Stimulated activated CD4-positive, alpha-beta T cell treated with anti-CD3 and anti-CD28 coated beads, Interleukin-1b, Interleukin-23, amount 100 ng/mL, for 24 hours (primary cell): ENCODE results near the gene DENND2A.
"Not testable (repeated sequence)": the region's sequence is repeated elsewhere in the genome, so short reads cannot be mapped to it uniquely, and the experiment has no call there.

Source experiments
- DNase-seq, 4 experiments: peaks; one replicate each; pipeline ENCODE4 v3.0.0-alpha.2; 2020; ENCODE audit warnings: low read depth in 4 of 4, low spot score in 1 of 4

Gene DENND2A

GRCh38 chr7:140640727-140641523 lies at the start of gene DENND2A:
TSS of gene DENND2A (minus strand) at chr7:140640813. CDS start at chr7:140602397, 38,416 bp downstream.
- DNase-seq: no peak

- DNase-seq: no peak
Measured at GRCh38 chr7:140689199-140690152, 48.9 kb upstream of the DENND2A start.

GRCh38 chr7:140688341-140688740 lies 47.7 kb upstream of the DENND2A start:
- no peak for DNase-seq

GRCh38 chr7:140686921-140687320 lies 46.3 kb upstream of the DENND2A start:
- no peak for DNase-seq

- no peak for DNase-seq
Measured at GRCh38 chr7:140685407-140686087, 44.9 kb upstream of the DENND2A start.

GRCh38 chr7:140684066-140684950 lies 43.7 kb upstream of the DENND2A start:
- DNase-seq: no peak

- DNase-seq: no peak
Measured at GRCh38 chr7:140683657-140684056, 43.0 kb upstream of the DENND2A start.

GRCh38 chr7:140681766-140682165 lies 41.2 kb upstream of the DENND2A start:
- no peak for DNase-seq

GRCh38 chr7:140680886-140681285 lies 40.3 kb upstream of the DENND2A start:
- no peak for DNase-seq

- DNase-seq: no peak
Measured at GRCh38 chr7:140679186-140679585, 38.6 kb upstream of the DENND2A start.

- no peak for DNase-seq
Measured at GRCh38 chr7:140678816-140679130, 38.2 kb upstream of the DENND2A start.

GRCh38 chr7:140678081-140678815 lies 37.6 kb upstream of the DENND2A start:
- DNase-seq: no peak

- no peak for DNase-seq
Measured at GRCh38 chr7:140677496-140677895, 36.9 kb upstream of the DENND2A start.

GRCh38 chr7:140676956-140677355 lies 36.3 kb upstream of the DENND2A start:
- not testable (repeated sequence) for DNase-seq

- DNase-seq: no peak
Measured at GRCh38 chr7:140676306-140676705, 35.7 kb upstream of the DENND2A start.

- DNase-seq: no peak
Measured at GRCh38 chr7:140675726-140676125, 35.1 kb upstream of the DENND2A start.

GRCh38 chr7:140674899-140675701 lies 34.5 kb upstream of the DENND2A start:
- DNase-seq: no peak

- DNase-seq: no peak
Measured at GRCh38 chr7:140674356-140674800, 33.8 kb upstream of the DENND2A start.

- DNase-seq: no peak
Measured at GRCh38 chr7:140673774-140674155, 33.2 kb upstream of the DENND2A start.
